HepG2 (cell line): ENCODE data around the gene MUC13. TPM values are rescaled to one million over a fixed set of nuclear protein-coding genes. Genes with fewer than 3 reads are reported as not detected.
A peak's percentile ranks its signal among the peaks of the same experiment; 100 is the strongest.

Experiments
- ATAC-seq: fragments of 200-7000 bp; cut with Tn5 transposase; 3 replicates; pipeline ENCODE4 v1.9.1; 2020; ENCODE audit warnings: mild to moderate bottlenecking, moderate library complexity
- BruUV-seq: library from RNA; stranded (reverse); fragments of 400-500 nt; replicated peaks from 2 replicates; lab custom pipeline; 2021; lab: Mats Ljungman, UMichigan
- CTCF ChIA-PET: fragments of 300-600 bp; formaldehyde crosslinking; extraction: SDS; loops from one replicate; lab custom pipeline; 2021; ENCODE audit warnings: low total read pairs, inconsistent platforms, low intra/inter-chr PET ratio; lab: Yijun Ruan, JAX
- POLR2A ChIA-PET: fragments of 350-600 bp; sonication (Branson Sonifier 250); formaldehyde crosslinking; loops from one replicate; lab custom pipeline; 2020; ENCODE audit warnings: antibody characterized with exemption, inconsistent platforms; lab: Yijun Ruan, JAX
- DNase-seq: peaks from one replicate; pipeline ENCODE4 v3.0.0-alpha.2; 2015; ENCODE audit warnings: low spot score
- FAIRE-seq: peaks from 3 replicates; lab custom pipeline; 2011; peaks lifted over from hg19 to GRCh38; lab: Jason Lieb, UNC
- H2AFZ ChIP-seq: one replicate; pipeline ENCODE4 v1.6.1; 2011; ENCODE audit warnings: low read length, inconsistent platforms
- H3K27ac ChIP-seq: fragments of 300-600 bp; 3 replicates; pipeline ENCODE4 v1.8.0; 2011; ENCODE audit warnings: mixed run types, mild to moderate bottlenecking, mixed read lengths, low read length, inconsistent platforms; ENCODE audit not compliant: insufficient read depth; ENCODE audit errors: extremely low read length
- H3K27me3 ChIP-seq, 2 experiments: fragments of 200-600 bp in 1 of 2; 2 replicates in 1 of 2; 3 replicates in 1 of 2; pipeline versions ENCODE4 v1.6.0 to v1.8.0; 2011; ENCODE audit warnings: low read length in 2 of 2, mild to moderate bottlenecking in 2 of 2, moderate library complexity in 2 of 2, inconsistent platforms in 1 of 2; ENCODE audit not compliant: insufficient read depth in 2 of 2, control insufficient read depth in 1 of 2
- H3K36me3 ChIP-seq, 2 experiments: fragments of 200-600 bp in 1 of 2; replicated peaks in 1 of 2; 2 replicates in 1 of 2; 3 replicates in 1 of 2; pipeline versions ENCODE4 v1.5.1 to v1.8.0; 2011; ENCODE audit warnings: low read length in 2 of 2, inconsistent platforms in 1 of 2; ENCODE audit not compliant: insufficient read depth in 2 of 2, control insufficient read depth in 1 of 2
- H3K4me1 ChIP-seq: 2 replicates; pipeline ENCODE4 v1.5.1; 2012; ENCODE audit warnings: low read length, inconsistent platforms; ENCODE audit not compliant: insufficient read depth
- H3K4me2 ChIP-seq: 2 replicates; pipeline ENCODE4 v1.6.0; 2011; ENCODE audit warnings: low read depth, low read length, inconsistent platforms
- H3K4me3 ChIP-seq, 3 experiments: fragments of 200-600 bp in 1 of 3; sonication (generic), shearing (Covaris generic) in 1 of 3; replicated peaks in 1 of 3; 2 replicates each; pipeline ENCODE4 v1.5.1; 2011 to 2016; ENCODE audit warnings: low read length in 3 of 3, inconsistent platforms in 2 of 3, low read depth in 2 of 3, mild to moderate bottlenecking in 2 of 3, control low read depth in 1 of 3, mixed read lengths in 1 of 3; ENCODE audit not compliant: insufficient read depth in 1 of 3
- H3K79me2 ChIP-seq: one replicate; pipeline ENCODE4 v1.6.1; 2011; ENCODE audit warnings: low read length, inconsistent platforms; ENCODE audit not compliant: insufficient read depth
- H3K9ac ChIP-seq: 2 replicates; pipeline ENCODE4 v1.6.0; 2011; ENCODE audit warnings: mild to moderate bottlenecking, low read depth, low read length, inconsistent platforms; ENCODE audit not compliant: insufficient read depth
- H3K9me3 ChIP-seq: 2 replicates; pipeline ENCODE4 v1.5.1; 2012; ENCODE audit warnings: mild to moderate bottlenecking, low read length
- H4K20me1 ChIP-seq: 2 replicates; pipeline ENCODE4 v1.6.0; 2011; ENCODE audit warnings: inconsistent platforms, mild to moderate bottlenecking, low read length, moderate library complexity; ENCODE audit not compliant: insufficient read depth
- KMT2B ChIP-seq: IDR thresholded peaks from 2 replicates; pipeline ENCODE4 v1.6.1; 2016; ENCODE audit warnings: missing genetic modification reagents, missing compliant biosample characterization
- MAFK ChIP-seq, 2 experiments: IDR thresholded peaks in 1 of 2; conservative IDR thresholded peaks in 1 of 2; 2 replicates each; pipeline ENCODE4 v1.6.1; 2011; ENCODE audit warnings: improper control_type of control experiment in 2 of 2, low read length in 2 of 2
- RBM22 ChIP-seq: fragments of 200-400 bp; formaldehyde crosslinking; optimal IDR thresholded peaks from 2 replicates; pipeline ENCODE3; 2017; ENCODE audit warnings: mild to moderate bottlenecking, low read length, moderate library complexity
- ZNF512 ChIP-seq: sonication (generic); formaldehyde crosslinking; IDR thresholded peaks from 2 replicates; pipeline ENCODE4 v1.4.0; 2020; ENCODE audit warnings: mild to moderate bottlenecking, missing genetic modification reagents
- WGBS: methylation state at CpG from one replicate; pipeline ENCODE4 v1.1.6; 2017; ENCODE audit warnings: low lambda C conversion rate; 5-methylcytosine and 5-hydroxymethylcytosine counted together
- in situ Hi-C: cut with HindIII; loops from 2 replicates; pipeline ENCODE4 v1.10.0; 2017; ENCODE audit warnings: low pct_unique_long_range_greater_than_20kb; ENCODE audit not compliant: extremely low pct_ligation_motif_present
- intact Hi-C: fragments of 100-400 bp; cut with micrococcal nuclease; formaldehyde crosslinking; loops from one replicate; pipeline ENCODE4 v1.10.0; 2022; ENCODE audit not compliant: unreplicated experiment
- polyA plus RNA-seq, 8 experiments: library from polyadenylated mRNA; depleted of rRNA in 3 of 8; stranded (reverse) in 7 of 8; unstranded in 1 of 8; fragments of >200 nt; fragmentation: Illumina TruSeq in 4 of 8; extraction: Trizol in 4 of 8; gene quantifications; 2 replicates each; pipeline versions ENCODE4 v1.2.1 to v1.2.3, GENCODE V29; 2011 to 2016; ENCODE audit warnings: low read depth in 4 of 8, missing spikeins in 1 of 8, mixed read lengths in 1 of 8; ENCODE audit not compliant: insufficient read depth in 1 of 8
- total RNA-seq, 5 experiments: library from RNA; depleted of rRNA; stranded (reverse); fragments of >200 nt; fragmentation: Illumina TruSeq; extraction: Trizol; gene quantifications; 2 replicates each; pipeline ENCODE4 v1.2.3, GENCODE V29; 2016; ENCODE audit warnings: low read depth in 1 of 5

Gene MUC13
- total and polyA plus RNA-seq, 2 of the 13 experiments (the other 11 are each of a cell fraction or from before 2014, with no cell fraction given), result 0.04 to 1.2 TPM

GRCh38 chr3:124967964-124968363 is 33.4 kb upstream of the MUC13 start (continued):
- no peak for TF ChIP-seq ZNF512 (CRISPR knock-in tag)

GRCh38 chr3:124966521-124967445 is 32.2 kb upstream of the MUC13 start:
- intact Hi-C loops (no loop called here), in situ Hi-C loops (no loop called here)
- no peaks in the 10 kb centered on the region for H3K27me3 ChIP-seq
- DNase-seq, result no peak
- H4K20me1 ChIP-seq, result no peaks in the 10 kb centered on the region
- FAIRE-seq, result no peak
- ChIA-PET CTCF (no interaction called here), POLR2A (no interaction called here)
- no peak overlapping the region for H2AFZ ChIP-seq
- H3K36me3 ChIP-seq, result peaks cover 7 to 19% of the 10 kb centered on the region in 2 experiments; a peak in 4 of 5 replicates
- no TSS peak for BruUV-seq
- no peak overlapping the region for H3K9ac ChIP-seq
- 96% methylated on average over 6 of the region's 7 CpGs for WGBS
- peaks cover 50% of the 10 kb centered on the region for H3K4me1 ChIP-seq
- no peak for ATAC-seq
- H3K4me3 ChIP-seq, result no peak overlapping the region
- TF ChIP-seq RBM22 (peak; percentile 54), MAFK (conservative IDR thresholded peaks at IDR 0.05 in 1 of 2, IDR thresholded peaks at IDR 0.05 in 1 of 2; ENCODE audit: low read length in 2 of 2) (0 out of 4 replicates have a peak, but pooled peaks of 1 of the 2 experiments have one; percentile 12), KMT2B (CRISPR knock-in tag) (no peak)
- H3K4me2 ChIP-seq, result no peak overlapping the region
- H3K9me3 ChIP-seq, result no peaks in the 10 kb centered on the region
- no peaks in the 10 kb centered on the region for H3K79me2 ChIP-seq
- no peak overlapping the region for H3K27ac ChIP-seq
